ENCODE measurements around the gene RTL10. TPM values are rescaled to one million over a fixed set of nuclear protein-coding genes. Genes with fewer than 3 reads are reported as not detected.

Gene RTL10
- polyA plus RNA-seq, 1 donor, result 24.5 TPM

- DNase-seq, result no peak
Measured at GRCh38 chr22:19864538-19865106, 9.9 kb upstream of the RTL10 start.

DNA sequence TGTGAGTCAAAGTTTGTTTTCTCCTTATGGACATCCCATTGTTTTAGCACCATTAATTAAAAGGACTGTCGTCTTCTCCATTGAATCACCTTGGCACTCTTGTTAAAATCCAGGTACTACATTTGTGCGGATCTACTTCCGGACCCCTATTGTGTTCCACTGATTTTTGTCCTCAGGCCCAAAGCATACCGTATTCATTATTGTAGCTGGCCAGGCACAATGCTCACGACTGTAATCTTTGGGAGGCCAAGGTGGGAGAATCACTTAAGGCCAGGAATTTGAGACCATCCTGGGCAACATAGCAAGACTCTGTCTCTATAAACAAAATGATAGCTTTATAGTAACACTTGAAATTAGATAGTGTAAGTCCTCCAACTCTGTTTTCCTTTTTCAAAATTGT lies 8.9 kb upstream of the RTL10 start:
- DNase-seq, result no peak

DNA sequence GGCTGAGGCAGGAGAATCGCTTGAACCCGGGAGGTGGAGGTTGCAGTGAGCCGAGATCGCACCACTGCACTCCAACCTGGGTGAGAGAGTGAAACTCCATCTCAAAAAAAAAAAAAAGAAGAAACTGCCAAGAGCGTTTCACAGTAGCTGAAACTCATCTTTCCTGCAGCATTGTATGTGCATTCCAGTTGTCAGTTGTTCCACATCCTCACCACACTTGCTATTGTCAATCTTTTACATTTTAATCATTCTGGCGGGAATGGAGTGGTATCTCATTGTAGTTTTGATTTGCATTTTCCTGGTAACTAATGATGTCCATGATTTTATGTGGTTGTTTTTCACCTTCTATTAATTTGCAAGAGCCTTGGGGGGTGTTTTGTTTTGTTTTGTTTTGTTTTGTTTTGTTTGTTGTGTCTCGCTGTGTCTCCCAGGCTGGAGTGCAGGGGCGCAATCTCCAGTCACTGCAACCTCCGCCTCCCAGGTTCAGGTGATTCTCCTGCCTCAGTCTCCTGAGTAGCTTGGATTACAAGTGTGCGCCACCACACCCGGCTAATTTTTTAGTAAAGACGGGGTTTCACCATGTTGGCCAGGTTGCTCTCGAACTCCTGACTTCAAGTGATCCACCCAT lies 8.1 kb upstream of the RTL10 start:
- DNase-seq, result no peak

DNA sequence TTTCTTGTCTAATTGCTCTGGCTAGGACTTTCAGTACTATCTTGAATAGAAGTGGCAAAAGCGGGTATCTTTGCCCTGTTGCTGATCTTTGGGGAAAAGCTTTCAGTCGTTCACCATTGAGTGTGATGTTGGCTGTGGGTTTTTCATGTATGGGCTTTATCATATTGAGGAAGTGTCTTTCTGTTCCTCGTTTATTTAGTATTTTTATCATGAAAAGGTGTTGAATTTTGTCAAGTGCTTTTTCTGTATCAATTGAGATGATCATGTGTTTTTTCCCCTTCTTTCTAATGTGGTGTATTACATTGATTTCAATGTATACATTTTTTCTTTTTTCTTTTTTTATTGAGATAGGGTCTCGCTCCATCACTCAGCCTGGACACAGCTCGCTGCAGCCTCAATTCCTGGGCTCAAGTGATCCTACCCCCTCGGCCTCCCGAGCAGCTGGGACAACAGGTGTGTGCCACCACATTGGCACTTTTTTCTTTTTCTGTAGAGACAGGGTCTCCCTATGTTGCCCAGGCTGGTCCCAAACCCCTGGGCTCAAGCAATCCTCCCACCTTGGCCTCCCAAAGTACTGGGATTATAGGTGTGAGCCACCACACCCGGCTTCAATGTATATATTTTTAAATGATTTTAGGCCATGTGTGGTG lies 5.3 kb upstream of the RTL10 start:
- no peak for DNase-seq

- no peak for DNase-seq
Measured at GRCh38 chr22:19857382-19857781, 2.7 kb upstream of the RTL10 start.

DNA sequence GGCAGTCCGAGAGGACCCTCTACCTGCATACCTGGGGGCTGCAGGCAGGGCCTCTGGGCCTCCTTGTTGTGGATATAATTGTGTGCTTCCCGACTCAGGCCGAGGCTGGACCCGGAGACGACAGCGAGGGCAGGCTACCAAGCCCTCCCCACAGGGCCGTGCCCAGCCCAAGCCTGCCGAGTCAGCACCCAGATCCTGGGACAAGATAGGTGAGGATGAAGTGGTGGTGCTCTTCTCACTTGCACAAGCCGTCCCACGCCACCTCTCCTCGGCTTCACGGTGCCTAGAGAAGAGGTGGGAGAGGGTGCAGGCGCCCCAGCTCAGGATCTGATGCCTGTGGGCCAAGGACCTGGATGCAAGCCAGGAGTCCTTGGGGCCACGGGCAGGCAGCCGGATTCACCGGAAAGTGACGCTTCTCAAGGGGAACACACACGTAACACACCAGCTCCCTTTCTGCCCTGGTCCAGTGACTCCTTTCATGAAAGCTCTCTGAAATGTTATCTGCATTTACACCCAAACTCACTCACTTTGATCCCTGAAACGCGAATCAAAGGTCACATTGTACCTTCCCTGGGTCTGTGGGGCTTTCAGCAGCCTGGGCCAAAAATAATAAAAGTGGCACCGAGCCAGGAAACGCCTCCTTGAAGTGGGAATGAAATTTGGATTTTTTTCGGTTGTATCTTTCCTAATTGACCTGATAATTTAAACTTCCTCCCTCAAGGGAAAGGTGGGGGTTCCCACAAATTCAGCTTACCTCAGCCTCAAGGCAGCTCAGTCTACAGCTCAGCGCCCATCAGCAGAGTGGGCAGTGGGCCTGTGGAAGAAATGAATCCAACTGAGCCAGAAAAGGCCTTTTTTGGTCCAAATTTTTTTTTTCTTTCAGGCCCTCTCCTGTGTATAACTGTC lies 1.1 kb upstream of the RTL10 start:
- peak; percentile 59 for DNase-seq

- DNase-seq, result no peak
Measured at GRCh38 chr22:19853879-19854777, 546 bp downstream of the RTL10 start.

DNA sequence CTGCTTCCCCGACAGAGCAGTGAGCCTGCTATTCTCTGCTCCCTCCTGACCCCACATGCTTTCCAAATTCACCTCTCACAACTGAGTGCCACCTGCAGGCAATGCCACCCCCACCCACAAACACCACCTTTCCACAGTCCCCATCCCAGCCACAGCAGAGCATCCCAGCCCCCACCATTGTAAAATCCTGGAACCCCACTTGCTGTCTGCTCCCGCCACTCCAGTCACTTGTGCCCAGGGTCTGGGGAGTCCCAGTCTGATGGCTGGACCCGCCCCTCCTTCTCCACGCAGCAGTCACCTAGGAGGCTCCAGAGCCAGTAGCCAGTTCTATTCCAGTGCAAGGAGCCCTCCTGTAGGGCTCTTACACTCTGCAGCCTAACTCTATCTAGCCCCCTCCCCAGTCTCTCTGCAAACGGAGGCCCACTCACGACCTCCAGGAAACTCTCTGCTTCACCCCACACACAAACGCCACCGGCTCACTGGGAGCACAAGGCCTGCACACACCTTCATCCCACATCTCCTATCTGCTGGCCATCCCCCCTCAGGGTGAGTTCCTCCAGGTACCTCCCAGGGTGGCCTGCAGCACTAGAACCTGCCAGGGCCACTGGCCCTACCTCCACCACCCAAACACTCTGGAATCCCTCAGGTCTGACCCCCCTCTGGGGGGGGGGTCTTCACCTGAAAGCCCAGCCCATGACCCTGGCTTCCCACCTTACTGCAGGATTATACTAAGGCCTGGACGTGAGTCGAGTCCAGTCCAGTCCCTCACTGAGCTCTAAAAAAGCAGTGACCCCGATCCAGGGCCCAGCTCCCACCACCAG lies 1.4 kb downstream of the RTL10 start:
- no peak for DNase-seq

GRCh38 chr22:19852177-19852781 lies 2.4 kb downstream of the RTL10 start:
- no peak for DNase-seq

- no peak for DNase-seq
Measured at GRCh38 chr22:19851291-19852176, 3.1 kb downstream of the RTL10 start.

GRCh38 chr22:19850763-19851109 lies 3.9 kb downstream of the RTL10 start:
- no peak for DNase-seq

DNA sequence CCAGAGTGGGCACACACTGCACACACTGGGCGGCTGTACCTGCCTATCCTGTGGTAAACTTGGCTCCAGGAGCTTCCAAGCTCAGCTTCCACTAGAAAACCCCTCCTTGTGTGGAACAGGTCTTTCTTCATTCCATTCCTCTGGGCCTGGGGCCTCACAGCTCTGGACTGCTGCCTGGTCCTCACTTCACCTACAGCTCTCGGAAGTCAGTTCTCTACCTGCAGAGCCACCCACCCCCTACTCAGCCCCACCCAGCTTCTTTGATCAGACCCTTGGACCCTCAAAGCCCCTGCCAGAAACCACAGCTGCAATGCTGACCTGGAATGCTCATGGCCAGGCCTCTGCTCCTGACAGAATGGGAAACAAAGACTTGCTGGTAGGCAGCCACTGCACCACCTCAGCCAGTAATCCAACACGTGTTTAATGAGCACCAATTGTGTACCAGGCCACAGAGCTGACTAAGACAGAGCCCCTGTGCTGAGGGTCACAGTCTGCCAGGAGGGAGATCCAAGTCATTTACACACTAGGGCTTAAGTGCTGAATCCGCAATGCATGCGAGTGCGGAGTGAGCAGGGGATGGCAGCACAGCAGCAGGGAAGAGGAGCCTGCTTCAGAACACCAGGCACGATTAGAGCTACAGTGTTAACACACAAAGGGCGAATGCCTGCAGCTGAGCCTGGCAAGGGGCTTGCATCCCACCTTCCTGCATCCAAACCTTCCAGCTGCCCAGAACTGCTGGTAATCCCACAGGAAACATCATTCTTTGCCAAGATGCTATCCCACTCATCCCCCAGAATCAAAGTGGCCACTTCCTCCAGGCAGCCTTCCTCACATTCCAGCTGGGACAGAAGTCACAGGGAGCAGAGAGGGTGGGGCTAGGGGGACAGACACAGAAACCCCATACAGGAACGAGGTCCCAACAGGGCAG lies 4.6 kb downstream of the RTL10 start:
- peak; percentile 31 for DNase-seq

GRCh38 chr22:19848298-19849224 lies 6.1 kb downstream of the RTL10 start:
- no peak for DNase-seq

DNA sequence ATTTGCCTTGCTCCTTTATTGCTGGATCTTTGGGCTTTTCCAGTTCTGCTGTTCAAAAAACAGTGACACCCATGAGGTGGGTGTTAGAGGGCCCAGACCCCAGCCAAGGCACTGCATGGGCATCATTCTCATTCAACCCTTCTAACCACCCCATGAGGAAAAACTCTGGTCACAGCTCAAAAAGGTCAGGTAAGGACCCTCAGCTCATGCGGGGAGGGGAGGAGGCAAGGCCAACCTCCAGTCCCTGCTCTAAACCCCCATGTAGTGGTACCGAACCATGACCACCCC lies 7.4 kb downstream of the RTL10 start:
- no peak for DNase-seq

DNA sequence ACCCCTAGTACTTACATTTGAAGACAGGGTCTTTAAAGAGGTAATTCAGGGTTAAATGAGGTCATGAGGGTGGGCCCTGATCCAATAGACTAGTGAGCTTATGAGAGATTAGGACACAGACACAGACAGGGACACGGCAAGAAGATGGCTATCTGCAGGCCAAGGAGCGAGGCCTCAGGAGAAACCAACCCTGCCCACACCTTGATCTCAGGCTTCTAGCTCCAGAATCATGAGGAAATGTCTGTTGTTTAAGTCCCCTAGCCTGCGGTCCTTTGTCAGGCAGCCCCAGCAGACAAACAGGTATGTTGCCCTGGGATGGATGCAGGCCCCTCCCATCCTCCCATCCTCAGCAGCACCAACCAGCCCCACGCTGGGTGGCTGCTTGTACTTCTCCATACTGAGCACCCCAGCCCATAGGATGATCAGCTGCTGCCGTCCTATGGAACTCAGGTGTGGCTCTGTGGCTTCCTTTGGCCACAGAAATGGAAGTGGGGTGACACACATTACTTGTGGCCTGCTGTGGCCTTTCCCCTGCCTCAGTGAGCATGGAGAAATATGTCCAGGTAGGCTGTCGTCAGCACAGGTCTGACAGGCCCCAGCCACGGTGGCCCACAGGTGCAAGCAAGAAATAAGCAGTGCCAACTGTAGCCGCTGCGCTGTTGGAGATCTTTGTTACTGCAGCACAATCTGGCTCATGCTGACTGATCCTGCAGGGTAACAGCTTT lies 7.9 kb downstream of the RTL10 start:
- DNase-seq, result no peak

DNA sequence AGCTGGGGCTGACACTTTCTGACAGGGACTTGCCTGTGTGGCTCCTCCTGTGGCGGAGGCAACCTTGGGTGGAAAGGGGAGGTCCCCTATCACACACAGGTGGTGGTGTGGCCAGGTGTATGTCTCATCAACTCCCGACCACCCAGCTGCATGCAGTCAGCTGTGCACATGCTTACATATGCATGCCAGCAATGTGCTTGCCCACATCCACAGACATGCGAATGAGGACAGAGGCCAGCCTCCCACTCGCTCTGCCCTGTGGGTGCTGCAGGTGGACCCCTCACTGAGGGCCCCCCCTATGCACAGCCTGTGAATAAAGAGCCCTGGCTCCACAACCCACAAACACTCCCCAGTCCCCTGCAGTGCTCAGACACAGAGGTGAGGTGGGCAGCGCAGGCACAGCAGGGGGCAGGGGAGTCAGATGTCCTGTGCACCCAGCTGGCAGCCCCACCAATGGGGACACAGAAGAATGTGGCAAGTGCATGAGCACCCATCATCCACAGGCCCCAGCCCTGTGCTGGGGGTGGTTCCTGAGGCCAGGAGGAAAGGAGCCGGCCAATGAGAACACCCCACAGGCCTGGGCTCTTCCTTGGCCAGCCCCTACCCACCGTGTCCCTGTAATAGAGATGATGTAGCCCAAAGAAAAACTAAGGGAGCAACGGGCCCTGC lies 9.5 kb downstream of the RTL10 start:
- no peak for DNase-seq

All from left kidney (tissue), 2 donors.